ENCODE measurements around the gene BUD23.
A peak's percentile ranks its signal among the peaks of the same experiment; 100 is the strongest.
"Not testable (repeated sequence)": the region's sequence is repeated elsewhere in the genome, so short reads cannot be mapped to it uniquely, and the experiment has no call there.

BUD23 gene

DNA sequence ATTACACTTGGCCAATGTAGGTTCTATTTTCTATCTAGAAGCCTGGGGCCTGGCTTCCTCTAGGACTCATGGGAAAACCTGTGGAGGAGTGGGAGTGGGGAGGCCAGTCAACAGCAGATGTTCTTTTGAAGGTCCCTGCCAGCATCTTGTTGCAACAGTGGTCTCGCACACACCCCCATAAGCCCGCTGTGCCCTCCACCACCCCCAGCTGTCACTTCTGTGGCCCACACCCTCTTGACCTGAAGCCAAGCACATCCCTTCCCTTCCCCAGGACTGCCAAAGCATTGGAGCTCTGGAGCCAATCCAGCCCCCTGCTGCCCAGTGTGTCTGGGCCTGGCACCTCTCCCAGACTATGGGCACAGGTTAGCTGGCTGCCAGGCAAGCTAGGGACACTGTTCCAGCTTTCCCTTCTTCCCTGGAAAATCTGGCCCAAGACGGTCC lies 38.0 kb downstream of the BUD23 start:
- no peaks in the 10 kb centered on the region for H3K9me3 ChIP-seq (ENCODE audit: low read length)
- no peaks in the 10 kb centered on the region for H3K36me3 ChIP-seq (ENCODE audit: insufficient read depth, low read length)
- no peak overlapping the region for H3K4me3 ChIP-seq (ENCODE audit: low read length)
- no peak overlapping the region for H2AFZ ChIP-seq (ENCODE audit: low read depth, low read length)
- peaks cover 3% of the 10 kb centered on the region for H3K27me3 ChIP-seq (ENCODE audit: insufficient read depth, low read length)
- H3K4me1 ChIP-seq (ENCODE audit: insufficient read depth, low read length), result peaks cover 5% of the 10 kb centered on the region

DNA sequence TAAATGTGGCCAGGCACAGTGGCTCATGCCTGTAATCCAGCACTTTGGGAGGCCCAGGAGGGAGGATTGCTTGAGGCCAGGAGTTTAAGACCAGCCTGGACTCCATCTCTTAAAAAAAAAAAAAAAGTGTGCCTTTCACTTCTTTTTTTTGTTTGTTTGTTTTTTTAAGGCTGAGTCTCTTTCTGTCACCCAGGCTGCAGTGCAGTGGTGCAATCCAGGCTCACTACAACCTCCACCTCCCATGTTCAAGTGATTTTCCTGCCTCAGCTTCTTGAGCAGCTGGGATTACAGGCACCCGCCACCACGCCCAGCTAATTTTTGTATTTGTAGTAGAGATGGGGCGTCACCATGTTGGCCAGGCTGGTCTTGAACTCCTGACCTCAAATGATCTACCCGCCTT lies 38.8 kb downstream of the BUD23 start:
- not testable (repeated sequence) for H3K36me3 ChIP-seq (ENCODE audit: insufficient read depth, low read length); H2AFZ ChIP-seq (ENCODE audit: low read depth, low read length); H3K4me1 ChIP-seq (ENCODE audit: insufficient read depth, low read length); H3K27me3 ChIP-seq (ENCODE audit: insufficient read depth, low read length); H3K9me3 ChIP-seq (ENCODE audit: low read length); H3K4me3 ChIP-seq (ENCODE audit: low read length)

DNA sequence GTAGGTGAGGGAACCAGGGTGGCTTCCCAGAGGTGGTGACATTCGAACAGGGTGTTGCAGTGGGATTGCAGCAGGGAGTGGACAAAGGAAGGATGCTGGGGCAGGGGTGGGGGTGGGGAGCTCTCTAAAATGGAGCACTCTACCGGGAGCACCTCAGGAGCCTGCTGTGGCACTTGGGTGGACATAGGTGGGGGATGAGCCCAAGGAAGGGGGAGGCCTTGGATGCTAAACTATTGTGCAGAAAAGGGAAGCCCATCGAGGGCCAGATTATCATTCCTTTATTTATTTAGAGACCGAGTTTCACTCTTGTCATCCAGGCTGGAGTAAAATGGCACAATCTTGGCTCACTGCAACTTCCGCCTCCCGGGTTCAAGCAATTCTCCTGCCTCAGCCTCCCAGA lies 39.4 kb downstream of the BUD23 start:
- H3K4me1 ChIP-seq (ENCODE audit: insufficient read depth, low read length), result peaks cover 4% of the 10 kb centered on the region
- H3K4me3 ChIP-seq (ENCODE audit: low read length), result no peak overlapping the region
- no peaks in the 10 kb centered on the region for H3K9me3 ChIP-seq (ENCODE audit: low read length)
- H3K36me3 ChIP-seq (ENCODE audit: insufficient read depth, low read length), result no peaks in the 10 kb centered on the region
- H3K27me3 ChIP-seq (ENCODE audit: insufficient read depth, low read length), result peaks cover 3% of the 10 kb centered on the region
- no peak overlapping the region for H2AFZ ChIP-seq (ENCODE audit: low read depth, low read length)

DNA sequence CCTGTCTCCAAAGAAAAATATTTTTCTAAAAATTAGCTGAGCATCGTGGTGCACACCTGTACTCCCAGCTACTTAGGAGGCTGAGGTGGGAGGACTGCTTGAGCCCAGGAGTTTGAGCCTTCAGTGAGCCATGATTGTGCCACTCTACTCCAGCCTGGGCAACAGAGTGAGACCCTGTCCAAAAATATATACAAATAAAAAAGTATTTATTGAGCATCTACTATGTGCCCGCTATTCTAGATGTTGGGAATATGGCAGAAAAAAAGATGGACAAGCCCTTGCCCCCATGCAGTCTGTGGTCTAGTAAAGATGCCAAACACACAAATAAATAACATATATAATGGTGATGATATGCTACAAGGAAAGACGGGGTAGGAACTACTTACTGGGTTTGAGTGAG lies 40.4 kb downstream of the BUD23 start:
- Histone ChIP-seq H2AFZ (ENCODE audit: low read depth, low read length) (no peak overlapping the region), H3K9me3 (ENCODE audit: low read length) (no peaks in the 10 kb centered on the region), H3K4me1 (ENCODE audit: insufficient read depth, low read length) (no peaks in the 10 kb centered on the region), H3K36me3 (ENCODE audit: insufficient read depth, low read length) (no peaks in the 10 kb centered on the region), H3K4me3 (ENCODE audit: low read length) (no peak overlapping the region), H3K27me3 (ENCODE audit: insufficient read depth, low read length) (peaks cover 3% of the 10 kb centered on the region)

DNA sequence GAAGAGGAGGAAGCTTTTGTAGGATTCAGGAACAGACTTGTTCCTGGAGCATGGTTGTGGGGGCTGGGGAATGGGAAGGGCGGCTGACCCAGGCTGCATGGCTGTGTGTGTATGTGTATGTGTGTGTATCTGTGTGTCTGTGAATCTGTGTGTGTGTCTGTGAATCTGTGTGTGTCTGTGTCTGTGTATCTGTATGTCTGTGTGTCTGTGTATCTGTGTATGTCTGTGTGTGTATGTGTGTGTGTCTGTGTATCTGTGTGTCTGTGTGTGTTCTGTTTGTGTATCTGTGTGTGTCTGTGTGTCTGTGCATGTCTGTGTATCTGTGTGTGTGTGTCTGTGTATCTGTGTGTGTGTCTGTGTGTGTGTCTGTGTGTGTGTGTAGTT lies 42.7 kb downstream of the BUD23 start:
- no peaks in the 10 kb centered on the region for H3K9me3 ChIP-seq (ENCODE audit: low read length)
- H3K4me3 ChIP-seq (ENCODE audit: low read length), result no peak overlapping the region
- H2AFZ ChIP-seq (ENCODE audit: low read depth, low read length), result no peak overlapping the region
- H3K4me1 ChIP-seq (ENCODE audit: insufficient read depth, low read length), result peaks cover 3% of the 10 kb centered on the region
- peaks cover 3% of the 10 kb centered on the region for H3K27me3 ChIP-seq (ENCODE audit: insufficient read depth, low read length)
- no peaks in the 10 kb centered on the region for H3K36me3 ChIP-seq (ENCODE audit: insufficient read depth, low read length)

DNA sequence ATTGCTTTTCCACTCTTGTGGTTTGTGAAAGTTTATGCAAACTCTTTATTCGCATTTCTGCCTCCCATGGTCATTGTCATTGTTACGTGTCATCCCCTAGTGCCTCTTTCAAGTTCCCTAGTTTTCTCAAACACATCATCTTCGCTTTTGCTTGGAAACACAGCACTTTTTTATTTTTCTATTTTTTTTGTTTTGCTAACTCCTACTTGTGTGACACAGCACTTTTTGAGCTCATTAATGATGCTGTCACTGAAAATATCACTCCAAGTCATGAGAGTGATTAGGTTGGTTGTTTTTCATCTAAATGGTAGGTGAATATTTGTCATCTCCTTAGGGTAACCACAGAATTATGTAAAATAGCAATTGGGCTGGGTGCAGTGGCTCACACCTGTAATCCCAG lies 44.6 kb downstream of the BUD23 start:
- no peak overlapping the region for H3K4me3 ChIP-seq (ENCODE audit: low read length)
- H3K27me3 ChIP-seq (ENCODE audit: insufficient read depth, low read length), result no peaks in the 10 kb centered on the region
- no peaks in the 10 kb centered on the region for H3K9me3 ChIP-seq (ENCODE audit: low read length)
- H3K36me3 ChIP-seq (ENCODE audit: insufficient read depth, low read length), result no peaks in the 10 kb centered on the region
- H3K4me1 ChIP-seq (ENCODE audit: insufficient read depth, low read length), result peaks cover 3% of the 10 kb centered on the region
- H2AFZ ChIP-seq (ENCODE audit: low read depth, low read length), result no peak overlapping the region

DNA sequence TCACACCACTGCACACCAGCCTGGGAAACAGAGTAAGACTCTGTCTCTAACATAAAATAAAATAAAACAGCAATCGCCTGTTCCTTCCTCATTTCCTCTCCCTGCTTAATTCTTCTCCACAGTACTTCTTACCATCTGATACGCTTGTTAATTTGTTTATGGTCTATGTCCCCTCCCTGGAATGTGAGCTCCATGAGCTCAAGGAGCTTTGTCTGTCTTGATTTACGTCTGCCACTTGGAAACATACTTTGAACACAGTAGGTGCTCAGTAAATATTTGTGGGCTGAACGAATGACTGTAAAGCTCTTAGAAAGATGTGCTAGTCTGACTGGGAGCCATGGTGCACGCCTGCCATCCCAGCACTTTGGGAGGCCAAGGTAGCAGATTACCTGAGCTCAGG lies 45.2 kb downstream of the BUD23 start:
- no peak overlapping the region for H3K4me3 ChIP-seq (ENCODE audit: low read length)
- H3K27me3 ChIP-seq (ENCODE audit: insufficient read depth, low read length), result no peaks in the 10 kb centered on the region
- H2AFZ ChIP-seq (ENCODE audit: low read depth, low read length), result no peak overlapping the region
- peaks cover 3% of the 10 kb centered on the region for H3K4me1 ChIP-seq (ENCODE audit: insufficient read depth, low read length)
- no peaks in the 10 kb centered on the region for H3K9me3 ChIP-seq (ENCODE audit: low read length)
- no peaks in the 10 kb centered on the region for H3K36me3 ChIP-seq (ENCODE audit: insufficient read depth, low read length)

DNA sequence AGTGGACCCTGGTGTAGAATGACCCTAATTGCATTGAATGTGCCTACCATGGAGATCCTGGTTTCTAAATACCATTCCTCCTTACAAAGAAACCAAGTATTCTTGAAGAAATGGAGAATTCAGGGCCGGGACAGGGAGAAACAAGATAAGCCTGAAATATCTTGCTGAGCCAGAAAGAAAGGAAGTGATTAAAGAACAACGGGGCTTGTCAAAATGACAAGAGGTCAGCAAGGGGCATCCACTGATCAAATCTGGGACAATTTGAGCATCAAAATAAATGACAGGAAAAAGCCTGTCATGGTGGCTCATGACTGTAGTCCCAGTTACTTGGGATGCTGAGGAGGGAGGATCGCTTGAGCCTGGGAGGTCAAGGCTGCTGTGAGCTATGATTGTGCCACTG lies 47.1 kb downstream of the BUD23 start:
- H3K4me1 ChIP-seq (ENCODE audit: insufficient read depth, low read length), result peaks cover 3% of the 10 kb centered on the region
- no peaks in the 10 kb centered on the region for H3K27me3 ChIP-seq (ENCODE audit: insufficient read depth, low read length)
- no peaks in the 10 kb centered on the region for H3K9me3 ChIP-seq (ENCODE audit: low read length)
- no peak overlapping the region for H3K4me3 ChIP-seq (ENCODE audit: low read length)
- H3K36me3 ChIP-seq (ENCODE audit: insufficient read depth, low read length), result no peaks in the 10 kb centered on the region
- H2AFZ ChIP-seq (ENCODE audit: low read depth, low read length), result no peak overlapping the region

DNA sequence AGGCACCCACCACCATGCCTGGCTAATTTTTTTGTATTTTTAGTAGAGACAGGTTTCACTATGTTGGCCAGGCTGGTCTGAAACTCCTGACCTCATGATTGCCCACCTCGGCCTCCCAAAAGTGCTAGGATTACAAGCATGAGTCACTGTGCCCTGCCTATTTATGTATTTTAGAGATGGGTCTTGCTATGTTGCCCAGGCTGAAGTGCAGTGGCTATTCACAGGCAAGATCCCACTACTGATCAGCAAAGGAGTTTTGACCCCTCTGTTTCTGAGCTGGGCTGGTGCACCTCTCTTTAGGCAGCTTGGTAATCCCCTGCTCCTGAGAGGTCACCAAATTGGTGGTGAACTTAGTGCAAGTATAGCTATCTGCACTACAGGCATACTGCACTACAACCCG lies 49.0 kb downstream of the BUD23 start:
- Histone ChIP-seq H3K4me3 (ENCODE audit: low read length) (no peak overlapping the region), H2AFZ (ENCODE audit: low read depth, low read length) (no peak overlapping the region), H3K9me3 (ENCODE audit: low read length) (no peaks in the 10 kb centered on the region), H3K4me1 (ENCODE audit: insufficient read depth, low read length) (peaks cover 3% of the 10 kb centered on the region), H3K27me3 (ENCODE audit: insufficient read depth, low read length) (no peaks in the 10 kb centered on the region), H3K36me3 (ENCODE audit: insufficient read depth, low read length) (peaks cover 10% of the 10 kb centered on the region)

DNA sequence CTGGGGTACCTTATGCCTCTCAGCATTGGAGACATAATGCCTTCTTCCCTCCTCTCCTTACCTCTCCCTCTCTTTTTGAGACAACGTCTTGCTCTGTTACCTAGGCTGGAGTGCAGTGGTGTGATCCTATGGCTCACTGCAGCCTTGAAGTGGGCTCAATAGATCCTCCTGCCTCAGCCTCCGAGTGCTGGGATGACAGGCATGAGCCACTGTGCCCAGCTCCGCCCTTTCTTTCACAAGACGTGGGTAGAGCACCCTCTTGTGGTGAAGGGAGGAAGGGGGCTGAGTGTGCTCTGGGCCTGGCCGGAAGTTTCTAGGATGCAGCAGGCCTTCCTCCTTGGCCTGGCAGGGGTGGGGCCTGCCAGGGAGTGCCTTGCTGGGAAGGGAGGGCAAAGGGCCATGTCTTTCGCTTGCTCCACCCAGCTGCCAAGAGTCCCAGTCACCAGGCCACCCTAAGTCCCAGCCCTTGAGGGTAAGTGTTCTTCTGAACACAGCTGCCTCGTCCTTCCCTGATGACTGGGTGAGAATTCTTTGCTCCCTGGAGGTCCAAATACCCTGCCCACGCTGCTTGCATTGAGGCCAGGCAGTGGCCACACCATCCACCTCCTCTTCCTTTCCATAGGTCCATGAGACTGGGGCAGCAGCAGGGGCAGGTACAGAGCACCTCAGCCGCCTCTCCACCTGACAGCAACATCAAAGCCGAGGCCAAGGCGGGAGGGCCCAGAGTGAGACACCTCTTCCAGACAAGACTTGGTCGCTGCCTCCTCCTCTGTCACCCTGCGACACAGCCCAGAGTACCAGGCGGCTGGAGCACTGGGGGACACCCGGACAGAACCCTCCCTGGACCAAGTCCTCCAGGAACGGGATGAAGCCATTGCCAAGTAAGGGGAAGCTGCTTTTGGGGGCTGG lies 51.5 kb downstream of the BUD23 start:
- Histone ChIP-seq H2AFZ (ENCODE audit: low read depth, low read length) (no peak overlapping the region), H3K27me3 (ENCODE audit: insufficient read depth, low read length) (no peaks in the 10 kb centered on the region), H3K9me3 (ENCODE audit: low read length) (no peaks in the 10 kb centered on the region), H3K36me3 (ENCODE audit: insufficient read depth, low read length) (peaks cover 10% of the 10 kb centered on the region), H3K4me1 (ENCODE audit: insufficient read depth, low read length) (peaks cover 14% of the 10 kb centered on the region), H3K4me3 (ENCODE audit: low read length) (no peak overlapping the region)

DNA sequence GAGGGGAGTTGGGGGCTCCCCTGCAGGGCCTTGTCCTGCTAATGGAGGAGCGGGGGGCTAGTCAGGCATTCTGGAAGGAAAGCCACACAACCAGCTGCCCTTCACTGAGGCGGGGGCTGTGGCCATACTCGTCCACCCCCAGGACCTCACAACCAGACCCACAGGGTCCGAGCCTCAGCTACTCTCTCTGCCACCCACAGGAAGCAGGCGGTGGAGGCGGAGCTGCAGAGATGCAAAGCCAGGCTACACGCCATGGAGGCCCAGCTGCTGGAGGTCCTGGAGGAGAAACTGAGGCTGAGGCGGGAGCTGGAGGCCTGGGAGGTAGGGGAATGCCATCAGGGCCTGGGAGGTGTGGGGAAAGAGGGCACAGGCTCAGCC lies 52.1 kb downstream of the BUD23 start:
- Histone ChIP-seq H3K27me3 (ENCODE audit: insufficient read depth, low read length) (no peaks in the 10 kb centered on the region), H3K36me3 (ENCODE audit: insufficient read depth, low read length) (peaks cover 10% of the 10 kb centered on the region), H3K9me3 (ENCODE audit: low read length) (no peaks in the 10 kb centered on the region), H3K4me3 (ENCODE audit: low read length) (no peak overlapping the region), H3K4me1 (ENCODE audit: insufficient read depth, low read length) (peaks cover 12% of the 10 kb centered on the region), H2AFZ (ENCODE audit: low read depth, low read length) (no peak overlapping the region)

DNA sequence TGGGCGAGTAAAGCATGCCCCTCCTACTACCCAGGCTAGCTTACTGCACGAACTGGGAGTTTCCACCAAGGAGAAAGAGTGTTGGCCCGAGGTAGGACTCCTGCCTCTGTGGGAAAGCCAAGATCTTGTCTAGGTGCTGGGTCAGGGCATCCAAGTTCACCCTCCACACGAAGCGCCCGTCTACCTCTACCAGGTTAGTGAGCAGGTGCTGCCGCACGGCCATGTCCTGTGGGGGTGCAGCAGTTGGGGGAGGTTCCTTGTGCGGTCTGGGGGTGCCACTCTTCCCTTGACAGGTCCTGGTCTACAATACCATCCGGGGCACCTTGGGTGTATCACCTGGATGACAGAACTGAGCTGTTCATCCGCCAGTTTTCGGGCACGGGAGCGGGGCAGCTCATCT lies 53.5 kb downstream of the BUD23 start:
- H3K4me3 ChIP-seq (ENCODE audit: low read length), result no peak overlapping the region

DNA sequence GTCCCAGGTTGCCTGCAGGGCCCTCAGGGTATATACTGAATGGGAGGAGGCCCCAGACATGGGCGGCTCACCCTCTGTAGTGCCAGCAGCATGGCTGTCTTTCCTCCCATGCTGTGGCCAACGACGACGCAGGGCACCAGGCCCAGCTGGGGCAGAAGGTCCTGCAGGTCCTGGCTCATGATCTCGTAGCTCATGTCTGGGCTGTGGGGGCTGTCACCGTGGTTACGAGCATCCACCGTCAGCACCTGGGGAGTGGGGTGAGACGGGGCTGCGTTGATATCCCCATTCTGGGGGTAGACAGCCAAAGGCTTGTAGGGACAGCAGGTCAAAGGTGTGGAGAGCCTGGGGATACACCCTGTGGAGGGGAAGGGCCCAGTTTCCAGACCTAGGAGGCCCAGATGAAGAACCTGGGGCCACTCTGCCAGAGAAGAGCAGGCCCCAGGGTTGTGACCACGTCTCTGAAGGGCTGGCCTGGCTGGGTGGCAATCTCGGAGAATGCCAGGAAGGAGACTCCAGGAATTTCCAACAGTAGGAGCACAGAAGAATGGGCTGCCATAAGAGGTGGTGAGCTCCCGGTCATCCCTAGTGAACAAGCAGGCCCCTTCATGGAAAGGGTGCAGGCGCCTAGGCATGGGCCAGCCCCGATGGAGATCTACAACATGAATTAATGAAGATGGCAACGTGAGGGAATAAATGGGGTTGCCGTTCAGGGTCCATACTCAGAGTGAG lies 54.3 kb downstream of the BUD23 start:
- H3K9me3 ChIP-seq (ENCODE audit: low read length), result no peaks in the 10 kb centered on the region
- H3K4me3 ChIP-seq (ENCODE audit: low read length), result peak overlapping the region; percentile 60
- no peak overlapping the region for H2AFZ ChIP-seq (ENCODE audit: low read depth, low read length)
- H3K36me3 ChIP-seq (ENCODE audit: insufficient read depth, low read length), result peaks cover 10% of the 10 kb centered on the region
- H3K27me3 ChIP-seq (ENCODE audit: insufficient read depth, low read length), result no peaks in the 10 kb centered on the region
- H3K4me1 ChIP-seq (ENCODE audit: insufficient read depth, low read length), result peaks cover 22% of the 10 kb centered on the region

More for the DNA sequence above, 53.5 kb downstream of the BUD23 start:
- Histone ChIP-seq H3K36me3 (ENCODE audit: insufficient read depth, low read length) (peaks cover 10% of the 10 kb centered on the region), H3K27me3 (ENCODE audit: insufficient read depth, low read length) (no peaks in the 10 kb centered on the region), H3K4me1 (ENCODE audit: insufficient read depth, low read length) (peaks cover 14% of the 10 kb centered on the region), H3K9me3 (ENCODE audit: low read length) (no peaks in the 10 kb centered on the region), H2AFZ (ENCODE audit: low read depth, low read length) (no peak overlapping the region)

Data from neuron (in vitro differentiated cells).